PC-9 (cell line): ENCODE data around the gene ARHGEF3.

Experiments
- EZH2 ChIP-seq: fragments of 200-600 bp; sonication (generic); IDR thresholded peaks from 2 replicates; pipeline ENCODE4 v1.8.0; 2017; ENCODE audit warnings: antibody characterized with exemption, low read depth
- TF ChIP-seq, protein P1 (sequence below): fragments of 200-600 bp; sonication (generic); conservative IDR thresholded peaks from 2 replicates; pipeline ENCODE4 v1.6.1; 2017; ENCODE audit warnings: mixed run types, antibody characterized with exemption, mild to moderate bottlenecking, moderate library complexity

GRCh38 chr3:56801662-56802377 lies at the start of gene ARHGEF3:
- TF ChIP-seq, protein P1, sequence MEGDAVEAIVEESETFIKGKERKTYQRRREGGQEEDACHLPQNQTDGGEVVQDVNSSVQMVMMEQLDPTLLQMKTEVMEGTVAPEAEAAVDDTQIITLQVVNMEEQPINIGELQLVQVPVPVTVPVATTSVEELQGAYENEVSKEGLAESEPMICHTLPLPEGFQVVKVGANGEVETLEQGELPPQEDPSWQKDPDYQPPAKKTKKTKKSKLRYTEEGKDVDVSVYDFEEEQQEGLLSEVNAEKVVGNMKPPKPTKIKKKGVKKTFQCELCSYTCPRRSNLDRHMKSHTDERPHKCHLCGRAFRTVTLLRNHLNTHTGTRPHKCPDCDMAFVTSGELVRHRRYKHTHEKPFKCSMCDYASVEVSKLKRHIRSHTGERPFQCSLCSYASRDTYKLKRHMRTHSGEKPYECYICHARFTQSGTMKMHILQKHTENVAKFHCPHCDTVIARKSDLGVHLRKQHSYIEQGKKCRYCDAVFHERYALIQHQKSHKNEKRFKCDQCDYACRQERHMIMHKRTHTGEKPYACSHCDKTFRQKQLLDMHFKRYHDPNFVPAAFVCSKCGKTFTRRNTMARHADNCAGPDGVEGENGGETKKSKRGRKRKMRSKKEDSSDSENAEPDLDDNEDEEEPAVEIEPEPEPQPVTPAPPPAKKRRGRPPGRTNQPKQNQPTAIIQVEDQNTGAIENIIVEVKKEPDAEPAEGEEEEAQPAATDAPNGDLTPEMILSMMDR: peak; percentile 53; the same call in 1 of the 2 replicates
- TF ChIP-seq EZH2: no peak
